ENCODE measurements around the gene PLAC1.

PLAC1 gene

DNA sequence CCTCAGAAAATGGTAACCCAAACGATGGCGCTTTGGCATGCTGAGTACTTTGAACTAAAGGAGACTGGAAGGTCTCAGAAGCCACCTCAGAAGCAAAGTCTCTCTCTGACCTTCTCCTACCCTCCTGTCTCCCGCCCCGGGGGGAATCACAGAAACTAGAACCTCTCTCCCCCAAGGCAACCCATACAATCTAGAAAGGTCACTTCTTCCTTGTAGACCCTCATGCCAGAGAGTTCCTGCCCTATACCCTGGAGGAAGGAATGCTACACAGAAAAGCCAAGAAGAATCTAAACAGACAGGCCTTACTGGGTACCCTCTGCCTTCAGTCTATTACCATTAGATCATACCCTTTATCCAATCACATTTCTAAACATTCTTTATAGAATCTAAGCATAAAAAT, 8.5 kb downstream of the PLAC1 start:
- Histone ChIP-seq H3K27me3 (ENCODE audit: control insufficient read depth, insufficient read depth, low read length) (no peaks in the 10 kb centered on the region), H3K4me3 (ENCODE audit: low read length) (no peak overlapping the region), H3K9me3 (ENCODE audit: control insufficient read depth, insufficient read depth, low read length) (no peaks in the 10 kb centered on the region), H3K27ac (ENCODE audit: low read length) (no peak overlapping the region), H3K36me3 (ENCODE audit: control insufficient read depth, insufficient read depth, low read length) (no peaks in the 10 kb centered on the region), H3K4me1 (ENCODE audit: control insufficient read depth, insufficient read depth, low read length) (no peaks in the 10 kb centered on the region)
- WGBS (ENCODE audit: insufficient coverage, insufficient read length): no CpG with 5 or more reads among the region's 4 CpGs
- no peak for DNase-seq (ENCODE audit: low read depth, low spot score)

DNA sequence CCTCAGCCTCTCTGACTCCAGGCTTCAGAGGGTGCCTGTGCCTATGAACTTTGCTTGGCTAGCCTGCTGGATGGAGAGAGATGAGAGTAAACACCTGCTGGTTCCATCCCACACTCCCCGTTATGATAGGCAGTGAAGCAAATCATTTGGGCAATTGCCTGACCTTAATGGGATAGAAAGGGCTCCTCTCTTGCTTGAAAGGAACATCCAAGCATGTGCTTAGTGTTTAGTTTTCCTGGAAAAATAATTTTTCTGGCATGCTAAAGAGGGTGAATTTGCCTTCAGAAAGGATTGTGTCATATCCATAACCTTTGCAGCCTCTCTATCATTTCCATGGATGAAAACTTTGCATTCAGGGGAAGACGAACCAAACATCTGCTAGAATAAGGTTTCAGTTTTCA, 10.8 kb downstream of the PLAC1 start:
- no peaks in the 10 kb centered on the region for H3K9me3 ChIP-seq (ENCODE audit: control insufficient read depth, insufficient read depth, low read length)
- no peaks in the 10 kb centered on the region for H3K36me3 ChIP-seq (ENCODE audit: control insufficient read depth, insufficient read depth, low read length)
- H3K4me1 ChIP-seq (ENCODE audit: control insufficient read depth, insufficient read depth, low read length): no peaks in the 10 kb centered on the region
- no CpG with 5 or more reads among the region's 2 CpGs for WGBS (ENCODE audit: insufficient coverage, insufficient read length)
- no peak overlapping the region for H3K27ac ChIP-seq (ENCODE audit: low read length)
- H3K4me3 ChIP-seq (ENCODE audit: low read length): no peak overlapping the region
- no peak for DNase-seq (ENCODE audit: low read depth, low spot score)
- no peaks in the 10 kb centered on the region for H3K27me3 ChIP-seq (ENCODE audit: control insufficient read depth, insufficient read depth, low read length)

DNA sequence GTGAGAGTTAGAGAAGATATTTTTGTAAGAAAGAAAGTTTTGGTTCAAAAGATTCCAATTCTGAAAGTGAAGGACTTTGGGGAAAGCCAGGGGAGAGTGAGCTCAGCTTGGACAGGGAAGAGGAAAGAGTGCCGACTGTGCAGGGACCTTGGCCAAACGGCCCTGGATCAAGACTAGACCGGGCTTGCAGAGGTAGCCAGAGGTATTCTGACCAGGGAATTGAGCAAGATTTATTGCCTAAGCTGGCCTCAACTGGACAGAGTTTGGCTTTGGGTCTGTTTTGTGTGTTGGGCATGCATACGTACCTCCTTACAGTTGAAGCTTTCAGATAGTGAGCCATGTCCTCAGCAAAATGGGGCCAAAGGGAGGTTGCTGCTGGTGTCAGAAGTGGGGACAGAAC, 11.6 kb downstream of the PLAC1 start:
- WGBS (ENCODE audit: insufficient coverage, insufficient read length): no CpG with 5 or more reads among the region's 4 CpGs
- no peaks in the 10 kb centered on the region for H3K27me3 ChIP-seq (ENCODE audit: control insufficient read depth, insufficient read depth, low read length)
- H3K27ac ChIP-seq (ENCODE audit: low read length): no peak overlapping the region
- DNase-seq (ENCODE audit: low read depth, low spot score): no peak
- no peaks in the 10 kb centered on the region for H3K9me3 ChIP-seq (ENCODE audit: control insufficient read depth, insufficient read depth, low read length)
- no peaks in the 10 kb centered on the region for H3K4me1 ChIP-seq (ENCODE audit: control insufficient read depth, insufficient read depth, low read length)
- no peak overlapping the region for H3K4me3 ChIP-seq (ENCODE audit: low read length)
- H3K36me3 ChIP-seq (ENCODE audit: control insufficient read depth, insufficient read depth, low read length): no peaks in the 10 kb centered on the region

DNA sequence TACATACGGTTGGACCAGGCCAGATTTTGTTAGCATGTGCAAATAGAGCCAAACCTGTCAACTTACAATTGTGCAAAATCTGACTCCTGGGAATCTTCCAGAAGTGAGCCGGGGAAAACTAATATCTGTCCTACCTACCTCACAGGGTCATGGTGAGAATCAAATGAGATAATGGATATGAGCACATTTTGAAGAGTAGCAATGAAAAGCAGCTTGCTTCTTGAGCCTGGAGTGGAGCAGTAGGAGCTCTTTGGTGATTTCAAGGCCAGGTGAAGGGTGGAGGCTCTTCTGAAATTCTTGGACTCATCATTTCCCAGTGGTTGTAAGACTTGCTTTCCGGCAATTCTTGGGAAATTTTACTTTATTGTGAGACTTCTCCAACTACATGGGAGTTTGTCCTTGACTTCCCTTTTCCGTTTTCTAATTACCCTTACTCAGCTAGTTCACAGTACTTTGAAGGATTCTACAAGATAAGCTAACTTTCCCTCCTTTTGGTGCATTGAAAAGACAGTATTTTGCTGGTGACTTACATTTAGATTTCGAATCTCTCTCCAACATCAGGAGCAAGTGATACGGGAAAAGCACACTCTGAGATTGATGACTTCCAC, 12.2 kb downstream of the PLAC1 start:
- Histone ChIP-seq H3K27ac (ENCODE audit: low read length) (no peak overlapping the region), H3K4me1 (ENCODE audit: control insufficient read depth, insufficient read depth, low read length) (no peaks in the 10 kb centered on the region), H3K9me3 (ENCODE audit: control insufficient read depth, insufficient read depth, low read length) (no peaks in the 10 kb centered on the region), H3K27me3 (ENCODE audit: control insufficient read depth, insufficient read depth, low read length) (no peaks in the 10 kb centered on the region), H3K36me3 (ENCODE audit: control insufficient read depth, insufficient read depth, low read length) (no peaks in the 10 kb centered on the region), H3K4me3 (ENCODE audit: low read length) (no peak overlapping the region)
- WGBS (ENCODE audit: insufficient coverage, insufficient read length): no CpG with 5 or more reads among the region's 6 CpGs
- no peak for DNase-seq (ENCODE audit: low read depth, low spot score)

DNA sequence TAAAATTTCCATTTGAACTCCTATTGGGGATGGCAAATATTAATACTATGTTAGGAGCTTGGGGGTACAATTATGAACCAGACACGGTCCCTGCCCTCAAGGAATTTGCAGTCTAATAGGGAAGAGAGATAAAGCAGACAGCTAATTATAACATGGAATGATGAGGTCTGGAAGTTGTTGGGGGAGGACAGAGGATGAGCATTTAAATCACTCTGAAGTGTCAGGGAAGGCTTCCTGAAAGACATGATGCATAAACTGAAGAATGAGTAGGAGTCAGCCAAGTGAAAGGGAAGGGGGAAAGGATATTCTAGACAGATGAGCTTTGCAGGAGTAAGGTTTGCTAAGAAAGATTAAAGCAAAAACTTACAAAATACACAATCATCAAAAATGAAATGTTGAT, 15.9 kb downstream of the PLAC1 start:
- H3K9me3 ChIP-seq (ENCODE audit: control insufficient read depth, insufficient read depth, low read length): no peaks in the 10 kb centered on the region
- H3K4me3 ChIP-seq (ENCODE audit: low read length): no peak overlapping the region
- no peaks in the 10 kb centered on the region for H3K4me1 ChIP-seq (ENCODE audit: control insufficient read depth, insufficient read depth, low read length)
- no peaks in the 10 kb centered on the region for H3K27me3 ChIP-seq (ENCODE audit: control insufficient read depth, insufficient read depth, low read length)
- WGBS (ENCODE audit: insufficient coverage, insufficient read length): no CpG with 5 or more reads among the region's 1 CpG
- no peak for DNase-seq (ENCODE audit: low read depth, low spot score)
- H3K27ac ChIP-seq (ENCODE audit: low read length): no peak overlapping the region
- H3K36me3 ChIP-seq (ENCODE audit: control insufficient read depth, insufficient read depth, low read length): no peaks in the 10 kb centered on the region

DNA sequence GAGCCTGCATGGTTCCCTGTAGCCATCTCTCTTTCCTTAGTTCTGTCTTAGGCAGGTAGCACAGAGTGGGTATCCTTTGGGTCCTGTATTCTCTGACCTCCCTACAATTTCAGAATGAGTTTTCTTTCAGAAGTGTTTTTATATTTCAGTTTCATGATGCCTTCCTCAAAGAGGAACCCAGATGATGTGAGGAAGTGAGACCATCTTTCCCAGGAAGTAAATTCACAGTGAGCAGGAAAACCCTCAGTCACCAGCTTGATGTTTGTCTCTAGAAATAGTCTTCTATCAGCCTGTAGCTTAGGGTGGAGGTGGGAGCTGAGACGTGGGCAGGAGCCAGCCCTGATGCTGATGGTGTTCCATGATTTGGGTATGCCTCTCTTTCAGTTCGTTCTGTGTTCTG, 16.9 kb downstream of the PLAC1 start:
- Histone ChIP-seq H3K4me3 (ENCODE audit: low read length) (no peak overlapping the region), H3K4me1 (ENCODE audit: control insufficient read depth, insufficient read depth, low read length) (no peaks in the 10 kb centered on the region), H3K9me3 (ENCODE audit: control insufficient read depth, insufficient read depth, low read length) (no peaks in the 10 kb centered on the region), H3K36me3 (ENCODE audit: control insufficient read depth, insufficient read depth, low read length) (no peaks in the 10 kb centered on the region), H3K27ac (ENCODE audit: low read length) (no peak overlapping the region), H3K27me3 (ENCODE audit: control insufficient read depth, insufficient read depth, low read length) (no peaks in the 10 kb centered on the region)
- no CpG with 5 or more reads among the region's 2 CpGs for WGBS (ENCODE audit: insufficient coverage, insufficient read length)
- no peak for DNase-seq (ENCODE audit: low read depth, low spot score)

DNA sequence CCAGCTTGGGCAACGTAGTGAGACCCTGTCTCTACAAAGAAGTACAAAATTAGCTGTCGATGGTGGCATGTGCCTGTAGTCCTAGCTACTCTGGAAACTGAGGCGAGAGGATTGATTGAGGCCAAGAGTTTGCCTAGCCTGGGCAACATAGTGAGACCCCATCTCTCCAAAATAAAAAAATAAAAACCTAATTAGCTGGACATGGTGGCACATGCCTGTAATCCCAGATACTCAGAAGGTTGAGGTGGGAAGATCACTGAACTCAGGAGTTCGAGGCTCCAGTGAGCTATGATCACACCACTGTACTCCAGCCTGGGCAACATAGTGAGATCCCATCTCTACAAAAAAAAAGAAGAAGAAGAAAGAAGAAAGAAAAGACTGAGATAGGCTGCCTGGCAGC, 17.4 kb downstream of the PLAC1 start:
- WGBS (ENCODE audit: insufficient coverage, insufficient read length): no CpG with 5 or more reads among the region's 4 CpGs
- no peaks in the 10 kb centered on the region for H3K9me3 ChIP-seq (ENCODE audit: control insufficient read depth, insufficient read depth, low read length)
- H3K27ac ChIP-seq (ENCODE audit: low read length): no peak overlapping the region
- H3K27me3 ChIP-seq (ENCODE audit: control insufficient read depth, insufficient read depth, low read length): no peaks in the 10 kb centered on the region
- DNase-seq (ENCODE audit: low read depth, low spot score): no peak
- no peak overlapping the region for H3K4me3 ChIP-seq (ENCODE audit: low read length)
- no peaks in the 10 kb centered on the region for H3K4me1 ChIP-seq (ENCODE audit: control insufficient read depth, insufficient read depth, low read length)
- no peaks in the 10 kb centered on the region for H3K36me3 ChIP-seq (ENCODE audit: control insufficient read depth, insufficient read depth, low read length)

DNA sequence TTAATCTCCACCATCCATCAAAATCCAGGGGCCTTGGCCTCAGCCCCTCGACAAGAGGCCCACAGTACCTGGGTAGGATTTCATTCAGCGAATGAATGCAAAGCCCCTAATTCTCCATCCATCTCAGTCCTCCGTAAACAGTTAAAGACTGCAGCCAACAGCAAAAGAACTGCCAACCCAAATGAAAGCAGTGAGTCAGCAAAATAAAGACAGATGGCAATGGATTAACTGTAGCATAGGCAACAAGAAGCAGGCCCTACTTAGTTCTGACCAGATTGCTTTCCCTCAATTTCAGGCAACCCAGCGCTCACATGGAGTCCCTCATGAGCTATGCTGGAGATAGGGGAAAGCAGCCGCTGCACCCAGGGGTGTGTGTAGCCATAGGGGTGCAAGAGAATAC, 21.4 kb downstream of the PLAC1 start:
- no peaks in the 10 kb centered on the region for H3K4me1 ChIP-seq (ENCODE audit: control insufficient read depth, insufficient read depth, low read length)
- DNase-seq (ENCODE audit: low read depth, low spot score): no peak
- H3K9me3 ChIP-seq (ENCODE audit: control insufficient read depth, insufficient read depth, low read length): no peaks in the 10 kb centered on the region
- H3K36me3 ChIP-seq (ENCODE audit: control insufficient read depth, insufficient read depth, low read length): no peaks in the 10 kb centered on the region
- no peak overlapping the region for H3K27ac ChIP-seq (ENCODE audit: low read length)
- no CpG with 5 or more reads among the region's 5 CpGs for WGBS (ENCODE audit: insufficient coverage, insufficient read length)
- no peaks in the 10 kb centered on the region for H3K27me3 ChIP-seq (ENCODE audit: control insufficient read depth, insufficient read depth, low read length)
- H3K4me3 ChIP-seq (ENCODE audit: low read length): no peak overlapping the region

DNA sequence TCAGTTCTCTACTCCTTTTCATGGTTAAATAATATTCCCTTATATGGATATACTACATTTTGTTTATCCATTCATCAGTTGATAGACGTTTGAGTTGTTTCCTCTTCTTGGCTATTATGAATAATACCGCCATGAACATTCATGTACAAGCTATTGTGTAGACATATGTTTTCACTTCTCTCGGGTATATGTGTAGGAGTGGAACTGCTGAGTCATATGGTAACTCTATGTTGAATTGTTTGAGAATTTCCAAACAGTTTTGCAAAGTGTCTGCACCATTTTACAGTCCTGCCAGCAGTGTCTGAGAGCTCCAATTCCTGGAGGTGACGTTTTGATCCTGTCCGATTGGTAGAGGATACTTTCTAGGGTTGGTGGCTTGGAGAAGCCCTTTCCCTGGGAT, 23.6 kb downstream of the PLAC1 start:
- H3K27ac ChIP-seq (ENCODE audit: low read length): no peak overlapping the region
- no peak for DNase-seq (ENCODE audit: low read depth, low spot score)
- H3K36me3 ChIP-seq (ENCODE audit: control insufficient read depth, insufficient read depth, low read length): no peaks in the 10 kb centered on the region
- no peaks in the 10 kb centered on the region for H3K27me3 ChIP-seq (ENCODE audit: control insufficient read depth, insufficient read depth, low read length)
- WGBS (ENCODE audit: insufficient coverage, insufficient read length): no CpG with 5 or more reads among the region's 5 CpGs
- no peaks in the 10 kb centered on the region for H3K9me3 ChIP-seq (ENCODE audit: control insufficient read depth, insufficient read depth, low read length)
- no peak overlapping the region for H3K4me3 ChIP-seq (ENCODE audit: low read length)
- H3K4me1 ChIP-seq (ENCODE audit: control insufficient read depth, insufficient read depth, low read length): no peaks in the 10 kb centered on the region

DNA sequence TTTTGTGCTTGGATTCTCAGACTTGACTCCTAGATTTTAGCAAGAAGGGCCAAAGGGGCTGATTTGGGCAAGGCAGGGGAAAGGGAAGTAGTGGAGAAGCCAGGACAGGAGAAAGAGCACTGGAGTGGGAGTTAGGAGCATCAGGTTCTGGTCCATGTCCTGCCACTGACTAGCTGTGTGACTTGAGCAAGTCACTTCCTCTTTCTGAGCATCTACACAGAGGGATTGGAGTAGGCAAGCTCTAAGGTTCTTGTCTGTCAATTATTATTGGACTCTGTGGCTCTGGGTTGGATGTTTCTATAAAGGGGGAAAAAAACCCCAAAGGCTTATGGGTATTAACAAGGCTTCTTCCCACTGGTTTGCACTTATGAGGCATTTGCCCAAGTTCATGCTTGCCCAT, 24.4 kb downstream of the PLAC1 start:
- Histone ChIP-seq H3K36me3 (ENCODE audit: control insufficient read depth, insufficient read depth, low read length) (no peaks in the 10 kb centered on the region), H3K27me3 (ENCODE audit: control insufficient read depth, insufficient read depth, low read length) (no peaks in the 10 kb centered on the region), H3K9me3 (ENCODE audit: control insufficient read depth, insufficient read depth, low read length) (no peaks in the 10 kb centered on the region), H3K4me3 (ENCODE audit: low read length) (no peak overlapping the region), H3K27ac (ENCODE audit: low read length) (no peak overlapping the region), H3K4me1 (ENCODE audit: control insufficient read depth, insufficient read depth, low read length) (no peaks in the 10 kb centered on the region)
- no peak for DNase-seq (ENCODE audit: low read depth, low spot score)

DNA sequence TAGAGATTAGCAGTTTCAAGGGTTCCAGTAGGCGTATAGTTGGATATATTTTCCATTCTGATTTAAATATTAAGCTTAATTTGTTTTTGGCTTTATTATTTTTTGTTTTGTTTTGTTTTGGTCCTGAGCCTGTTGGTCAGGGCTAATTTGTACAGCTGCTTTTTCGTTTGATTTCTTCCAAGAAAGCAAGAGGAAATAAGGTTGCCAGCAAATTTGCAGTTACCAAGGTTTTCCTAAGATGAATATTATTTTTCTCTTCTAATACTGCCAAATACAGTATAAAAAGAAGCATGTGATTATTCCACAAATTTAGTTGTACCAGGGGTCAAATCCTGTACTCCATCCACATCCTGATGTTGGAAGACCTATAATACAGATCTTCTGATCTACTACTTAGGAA, 24.9 kb downstream of the PLAC1 start:
- no peaks in the 10 kb centered on the region for H3K4me1 ChIP-seq (ENCODE audit: control insufficient read depth, insufficient read depth, low read length)
- no peak overlapping the region for H3K27ac ChIP-seq (ENCODE audit: low read length)
- no peaks in the 10 kb centered on the region for H3K9me3 ChIP-seq (ENCODE audit: control insufficient read depth, insufficient read depth, low read length)
- WGBS (ENCODE audit: insufficient coverage, insufficient read length): no CpG with 5 or more reads among the region's 2 CpGs
- no peaks in the 10 kb centered on the region for H3K27me3 ChIP-seq (ENCODE audit: control insufficient read depth, insufficient read depth, low read length)
- no peak overlapping the region for H3K4me3 ChIP-seq (ENCODE audit: low read length)
- DNase-seq (ENCODE audit: low read depth, low spot score): no peak
- no peaks in the 10 kb centered on the region for H3K36me3 ChIP-seq (ENCODE audit: control insufficient read depth, insufficient read depth, low read length)
